A172 (cell line): ENCODE results near the gene GABRR2. TPM values are rescaled to one million over a fixed set of nuclear protein-coding genes. Genes with fewer than 3 reads are reported as not detected.
"Not testable (repeated sequence)": the region's sequence is repeated elsewhere in the genome, so short reads cannot be mapped to it uniquely, and the experiment has no call there.

ENCODE experiments used
- DNase-seq: peaks from one replicate; pipeline ENCODE4 v3.0.0-alpha.2; 2015; ENCODE audit warnings: low spot score
- total RNA-seq: library from RNA; depleted of rRNA; stranded (reverse); fragments of >200 nt; shearing (Covaris generic); gene quantifications from 2 replicates; pipeline ENCODE4 v1.2.3, GENCODE V29; 2014

Gene GABRR2
- total RNA-seq, 1 experiment from 2014 or later = not detected

GRCh38 chr6:89258912-89259311, 56.2 kb downstream of the GABRR2 start:
- DNase-seq = no peak

- no peak for DNase-seq
Observed at GRCh38 chr6:89257781-89258180, 57.3 kb downstream of the GABRR2 start.

GRCh38 chr6:89257346-89257745, 57.8 kb downstream of the GABRR2 start:
- DNase-seq = no peak

- no peak for DNase-seq
Observed at GRCh38 chr6:89255417-89255816, 59.7 kb downstream of the GABRR2 start.

GRCh38 chr6:89254569-89254968, 60.5 kb downstream of the GABRR2 start:
- no peak for DNase-seq

- no peak for DNase-seq
Observed at GRCh38 chr6:89252907-89253306, 62.2 kb downstream of the GABRR2 start.

- no peak for DNase-seq
Observed at GRCh38 chr6:89251976-89252375, 63.1 kb downstream of the GABRR2 start.

GRCh38 chr6:89251170-89251569, 63.9 kb downstream of the GABRR2 start:
- no peak for DNase-seq

- no peak for DNase-seq
Observed at GRCh38 chr6:89250239-89250638, 64.9 kb downstream of the GABRR2 start.

GRCh38 chr6:89244241-89244985, 70.7 kb downstream of the GABRR2 start:
- DNase-seq = no peak

GRCh38 chr6:89243331-89243629, 71.8 kb downstream of the GABRR2 start:
- no peak for DNase-seq

GRCh38 chr6:89242574-89243330, 72.3 kb downstream of the GABRR2 start:
- DNase-seq = peak; percentile 44

- DNase-seq = no peak
Observed at GRCh38 chr6:89239338-89239737, 75.8 kb downstream of the GABRR2 start.

GRCh38 chr6:89237158-89237557, 77.9 kb downstream of the GABRR2 start:
- DNase-seq = no peak

GRCh38 chr6:89233605-89234004, 81.5 kb downstream of the GABRR2 start:
- DNase-seq = not testable (repeated sequence)

- DNase-seq = no peak
Observed at GRCh38 chr6:89222712-89223039, 92.4 kb downstream of the GABRR2 start.

GRCh38 chr6:89221971-89222711, 93.0 kb downstream of the GABRR2 start:
- DNase-seq = peak; percentile 84

- no peak for DNase-seq
Observed at GRCh38 chr6:89221129-89221528, 94.0 kb downstream of the GABRR2 start.

GRCh38 chr6:89217299-89217910, 97.7 kb downstream of the GABRR2 start, which contains the start of gene GABRR1:
Gene GABRR1, minus strand, starts transcription at chr6:89217358. Its CDS starts 36 bp downstream, at chr6:89217322.
- peak; percentile 42 for DNase-seq

- DNase-seq = no peak
Observed at GRCh38 chr6:89216411-89216810, 98.7 kb downstream of the GABRR2 start.

GRCh38 chr6:89215391-89215790, 99.7 kb downstream of the GABRR2 start:
- DNase-seq = no peak

GRCh38 chr6:89214197-89214596, 100.9 kb downstream of the GABRR2 start:
- DNase-seq = no peak
